Stimulated activated naive CD8-positive, alpha-beta T cell treated with anti-CD3 and anti-CD28 coated beads, Interleukin-15, Interleukin-2, amounts not matched to agents 100 ng/mL and 50 ng/mL, for 24 hours (primary cell): ENCODE results near the gene MAN2B2.
"Not testable (repeated sequence)": the region's sequence is repeated elsewhere in the genome, so short reads cannot be mapped to it uniquely, and the experiment has no call there.

Source experiments
- H3K27ac Mint-ChIP-seq: one replicate; pipeline ENCODE4 v1.8.0; 2021; ENCODE audit warnings: mild to moderate bottlenecking, mixed read lengths
- H3K27me3 Mint-ChIP-seq: one replicate; pipeline ENCODE4 v1.8.0; 2021; ENCODE audit warnings: mixed read lengths
- H3K36me3 Mint-ChIP-seq: one replicate; pipeline ENCODE4 v1.8.0; 2021; ENCODE audit warnings: low read depth, mixed read lengths
- H3K4me1 Mint-ChIP-seq: one replicate; pipeline ENCODE4 v1.8.0; 2021; ENCODE audit warnings: low read depth, mixed read lengths
- H3K4me3 Mint-ChIP-seq: one replicate; pipeline ENCODE4 v1.8.0; 2021; ENCODE audit warnings: mild to moderate bottlenecking, mixed read lengths
- H3K9me3 Mint-ChIP-seq: one replicate; pipeline ENCODE4 v1.8.0; 2021; ENCODE audit warnings: mixed read lengths

MAN2B2 gene

DNA sequence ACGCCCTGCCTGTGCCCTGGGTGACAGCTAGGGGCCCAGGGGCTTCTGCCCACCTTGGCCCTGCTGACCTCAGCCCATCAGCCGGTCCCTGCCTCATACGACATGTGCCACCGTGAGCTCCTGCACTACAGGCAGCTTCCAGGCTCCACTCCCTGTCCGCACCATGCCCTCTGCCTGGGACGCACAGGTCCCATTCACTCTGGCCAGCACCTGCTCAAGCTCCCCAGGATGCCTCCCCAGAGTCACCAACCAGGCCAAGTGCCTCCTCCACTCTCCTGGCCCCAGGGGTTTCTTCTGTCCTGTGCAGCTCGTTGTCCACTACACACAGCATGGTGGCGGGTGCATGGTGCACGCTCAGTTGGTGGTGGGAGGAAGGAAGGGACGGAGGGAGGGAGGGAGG is 45.3 kb downstream of the MAN2B2 start:
- H3K4me3 Mint-ChIP-seq: no peak overlapping the region
- H3K36me3 Mint-ChIP-seq: peaks cover 35% of the 10 kb centered on the region
- H3K9me3 Mint-ChIP-seq: no peaks in the 10 kb centered on the region
- H3K27me3 Mint-ChIP-seq: no peaks in the 10 kb centered on the region
- no peak overlapping the region for H3K27ac Mint-ChIP-seq
- H3K4me1 Mint-ChIP-seq: no peaks in the 10 kb centered on the region

DNA sequence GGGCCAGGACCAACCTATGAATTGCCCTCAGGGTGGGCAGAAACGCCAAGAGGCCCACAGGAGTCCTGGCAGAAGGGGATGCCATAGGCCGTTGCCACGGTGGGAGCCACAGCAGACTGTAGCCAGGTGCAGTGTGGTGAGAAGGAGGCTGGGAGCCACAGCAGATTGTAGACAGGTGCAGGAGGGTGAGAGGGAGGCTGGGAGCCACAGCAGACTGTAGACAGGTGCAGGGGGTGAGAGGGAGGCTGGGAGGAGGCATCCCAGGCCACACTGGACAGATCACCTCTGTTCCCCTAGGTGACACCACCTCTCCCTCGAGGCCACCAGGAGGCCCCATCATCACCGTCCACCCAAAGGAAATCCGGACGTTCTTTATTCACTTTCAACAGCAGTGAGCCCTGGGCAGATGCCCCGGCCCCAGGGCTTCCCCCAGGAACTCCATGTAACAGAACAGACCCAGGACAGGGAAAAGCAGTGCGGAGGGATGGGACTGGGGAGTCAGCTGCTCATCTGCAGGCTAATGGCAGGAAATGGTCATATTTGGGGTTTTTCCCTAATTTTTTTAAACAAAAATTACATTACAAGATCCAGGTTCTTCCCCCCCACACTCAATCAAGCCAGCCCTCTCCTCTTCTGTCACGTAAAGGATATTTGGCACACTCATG is 46.0 kb downstream of the MAN2B2 start:
- no peaks in the 10 kb centered on the region for H3K9me3 Mint-ChIP-seq
- H3K27ac Mint-ChIP-seq: no peak overlapping the region
- peaks cover 33% of the 10 kb centered on the region for H3K36me3 Mint-ChIP-seq
- H3K4me3 Mint-ChIP-seq: no peak overlapping the region
- H3K27me3 Mint-ChIP-seq: no peaks in the 10 kb centered on the region
- H3K4me1 Mint-ChIP-seq: no peaks in the 10 kb centered on the region

DNA sequence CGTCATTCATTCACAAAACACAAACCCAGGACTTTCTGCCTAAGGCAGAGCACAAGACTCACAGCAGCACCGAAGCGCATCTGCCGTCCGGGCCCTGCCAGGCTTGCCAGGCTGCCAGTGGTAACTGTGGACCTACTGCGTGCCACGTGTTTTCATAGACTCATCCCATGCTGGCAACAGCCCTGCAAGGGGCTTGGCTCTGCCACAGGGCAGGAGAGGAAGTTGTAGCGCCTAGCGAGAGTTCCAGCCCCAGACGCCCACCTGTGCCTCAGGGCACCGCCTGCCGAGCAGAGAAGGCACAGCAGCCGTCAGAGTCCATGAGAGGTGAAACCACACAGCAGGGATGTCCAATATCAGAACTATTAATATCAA is 46.6 kb downstream of the MAN2B2 start:
- H3K27ac Mint-ChIP-seq: no peak overlapping the region
- no peaks in the 10 kb centered on the region for H3K9me3 Mint-ChIP-seq
- H3K36me3 Mint-ChIP-seq: peaks cover 27% of the 10 kb centered on the region
- no peaks in the 10 kb centered on the region for H3K27me3 Mint-ChIP-seq
- H3K4me1 Mint-ChIP-seq: no peaks in the 10 kb centered on the region
- no peak overlapping the region for H3K4me3 Mint-ChIP-seq

DNA sequence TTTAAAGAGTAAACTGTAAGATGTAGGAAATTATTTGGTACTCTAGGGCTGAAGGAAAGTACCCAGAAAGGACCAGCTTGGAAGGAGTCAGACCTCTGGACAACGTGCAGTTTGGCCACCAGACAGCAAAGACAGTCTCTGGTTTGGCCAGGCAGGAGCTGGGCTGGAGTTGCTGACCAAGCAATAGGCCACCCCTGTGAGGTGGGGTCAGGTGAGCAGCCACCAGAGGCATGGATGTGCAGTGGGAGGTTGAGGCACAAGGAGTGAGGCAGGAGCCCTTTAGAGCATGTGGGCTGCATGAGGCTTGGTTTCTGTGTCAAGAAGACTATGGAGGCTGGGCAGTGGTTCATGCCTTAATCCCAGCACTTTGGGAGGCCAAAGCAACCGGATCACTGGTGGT is 47.8 kb downstream of the MAN2B2 start:
- Mint-ChIP-seq H3K27ac (no peak overlapping the region), H3K4me1 (no peaks in the 10 kb centered on the region), H3K27me3 (no peaks in the 10 kb centered on the region), H3K36me3 (peaks cover 15% of the 10 kb centered on the region), H3K9me3 (no peaks in the 10 kb centered on the region), H3K4me3 (no peak overlapping the region)

DNA sequence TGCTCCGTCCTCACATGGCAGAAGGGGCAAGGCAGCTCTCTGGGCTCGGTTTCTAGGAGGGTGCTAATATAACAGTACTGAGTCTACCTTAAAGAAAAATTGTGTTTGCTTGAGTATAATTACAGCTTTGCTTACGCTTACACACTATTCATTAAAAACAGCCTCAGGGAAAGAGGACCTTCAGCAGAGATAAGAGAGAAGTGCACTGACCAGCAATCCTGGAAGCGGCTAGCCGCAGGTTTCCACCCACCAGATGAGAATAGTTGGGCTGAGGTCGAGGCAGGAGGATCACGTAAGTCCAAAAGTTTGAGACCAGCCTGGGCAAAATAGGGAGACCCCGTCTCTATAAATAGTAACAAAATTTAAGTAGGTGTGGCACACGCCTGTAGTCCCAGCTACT is 50.3 kb downstream of the MAN2B2 start:
- no peaks in the 10 kb centered on the region for H3K9me3 Mint-ChIP-seq
- no peak overlapping the region for H3K27ac Mint-ChIP-seq
- no peaks in the 10 kb centered on the region for H3K27me3 Mint-ChIP-seq
- H3K36me3 Mint-ChIP-seq: peaks cover 10% of the 10 kb centered on the region
- no peak overlapping the region for H3K4me3 Mint-ChIP-seq
- no peaks in the 10 kb centered on the region for H3K4me1 Mint-ChIP-seq

DNA sequence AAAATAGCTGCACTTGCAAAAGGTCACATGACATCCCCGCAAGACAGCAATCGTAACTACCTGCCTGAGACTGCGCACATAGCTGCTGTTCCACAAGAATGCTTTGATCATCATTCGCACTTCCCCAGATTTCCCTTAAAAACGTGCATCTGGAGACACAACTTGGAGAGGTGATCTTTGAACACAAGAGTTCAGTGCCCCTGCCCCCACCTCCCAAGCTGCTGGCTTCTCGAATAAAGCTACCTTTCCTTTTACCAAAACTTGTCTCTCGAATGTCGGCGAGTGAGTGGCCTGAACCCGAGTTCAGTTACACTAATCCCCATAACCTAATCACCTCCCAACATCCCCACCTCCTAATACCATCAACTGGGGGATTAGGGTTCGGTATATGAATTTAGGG is 51.1 kb downstream of the MAN2B2 start:
- Mint-ChIP-seq H3K4me1 (no peaks in the 10 kb centered on the region), H3K27ac (no peak overlapping the region), H3K27me3 (no peaks in the 10 kb centered on the region), H3K9me3 (no peaks in the 10 kb centered on the region), H3K36me3 (peaks cover 10% of the 10 kb centered on the region), H3K4me3 (no peak overlapping the region)

DNA sequence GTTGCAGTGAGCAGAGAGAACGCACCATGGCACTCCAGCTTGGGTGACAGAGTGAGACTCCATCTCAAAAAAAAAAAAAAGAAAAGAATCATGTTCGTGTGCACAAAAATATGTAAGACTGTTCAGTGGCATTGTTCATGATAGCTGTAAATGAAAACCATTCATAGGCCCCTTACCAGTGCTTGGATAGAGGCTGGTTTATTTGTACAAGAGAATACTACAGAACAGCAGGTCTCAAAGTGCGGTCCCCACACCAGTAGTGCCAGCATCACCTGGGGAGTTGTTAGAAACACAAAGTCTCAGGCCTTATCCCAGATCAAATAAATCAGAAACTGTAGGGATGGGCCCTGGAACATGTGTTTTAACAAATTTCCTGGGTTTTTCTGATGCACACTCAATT is 52.8 kb downstream of the MAN2B2 start:
- H3K9me3 Mint-ChIP-seq: no peaks in the 10 kb centered on the region
- no peak overlapping the region for H3K4me3 Mint-ChIP-seq
- peak overlapping the region; percentile 5 for H3K27ac Mint-ChIP-seq
- no peaks in the 10 kb centered on the region for H3K36me3 Mint-ChIP-seq
- H3K27me3 Mint-ChIP-seq: no peaks in the 10 kb centered on the region
- no peaks in the 10 kb centered on the region for H3K4me1 Mint-ChIP-seq

DNA sequence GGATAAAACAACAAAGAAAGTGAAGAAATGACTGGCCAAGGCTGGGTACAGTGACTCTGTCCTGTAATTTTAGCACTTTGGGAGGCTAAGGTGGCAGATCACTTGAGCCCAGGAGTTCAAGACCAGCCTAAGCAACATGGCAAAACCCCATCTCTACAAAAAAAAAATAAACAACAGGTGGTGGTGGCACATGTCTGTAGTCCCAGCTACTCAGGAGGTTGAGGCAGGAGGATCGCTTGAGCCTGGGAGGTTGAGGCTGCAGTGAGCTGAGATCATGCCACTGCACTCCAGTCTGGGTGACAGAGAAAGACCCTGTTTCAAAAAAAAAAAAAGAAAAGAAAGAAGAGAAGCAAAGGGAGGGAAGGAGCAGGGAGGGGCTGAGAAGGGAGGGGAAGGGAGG is 53.5 kb downstream of the MAN2B2 start:
- H3K4me1 Mint-ChIP-seq, H3K27ac Mint-ChIP-seq, H3K36me3 Mint-ChIP-seq, H3K27me3 Mint-ChIP-seq, H3K4me3 Mint-ChIP-seq, H3K9me3 Mint-ChIP-seq: not testable (repeated sequence)

DNA sequence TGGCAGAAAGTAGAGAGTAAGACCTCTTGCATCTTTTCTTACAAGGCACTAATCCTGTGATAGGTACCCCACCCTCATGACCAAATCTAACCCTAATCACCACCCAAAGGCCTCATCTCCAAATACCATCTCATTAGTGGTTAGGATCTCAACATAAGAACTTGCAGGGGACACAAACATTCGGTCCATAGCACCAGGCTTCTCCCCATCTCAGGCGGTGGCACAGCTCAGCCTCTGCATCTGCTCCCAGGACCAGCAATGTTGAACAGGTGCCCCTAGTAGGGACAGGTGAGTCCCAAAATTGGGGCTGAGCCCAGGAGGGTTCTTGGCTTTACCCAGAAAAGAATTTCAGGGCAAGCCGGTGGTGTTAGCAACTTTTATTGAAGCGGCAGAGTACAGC is 57.1 kb downstream of the MAN2B2 start:
- Mint-ChIP-seq H3K27ac (no peak overlapping the region), H3K36me3 (no peaks in the 10 kb centered on the region), H3K4me1 (peaks cover 3% of the 10 kb centered on the region), H3K9me3 (no peaks in the 10 kb centered on the region), H3K27me3 (no peaks in the 10 kb centered on the region), H3K4me3 (no peak overlapping the region)

DNA sequence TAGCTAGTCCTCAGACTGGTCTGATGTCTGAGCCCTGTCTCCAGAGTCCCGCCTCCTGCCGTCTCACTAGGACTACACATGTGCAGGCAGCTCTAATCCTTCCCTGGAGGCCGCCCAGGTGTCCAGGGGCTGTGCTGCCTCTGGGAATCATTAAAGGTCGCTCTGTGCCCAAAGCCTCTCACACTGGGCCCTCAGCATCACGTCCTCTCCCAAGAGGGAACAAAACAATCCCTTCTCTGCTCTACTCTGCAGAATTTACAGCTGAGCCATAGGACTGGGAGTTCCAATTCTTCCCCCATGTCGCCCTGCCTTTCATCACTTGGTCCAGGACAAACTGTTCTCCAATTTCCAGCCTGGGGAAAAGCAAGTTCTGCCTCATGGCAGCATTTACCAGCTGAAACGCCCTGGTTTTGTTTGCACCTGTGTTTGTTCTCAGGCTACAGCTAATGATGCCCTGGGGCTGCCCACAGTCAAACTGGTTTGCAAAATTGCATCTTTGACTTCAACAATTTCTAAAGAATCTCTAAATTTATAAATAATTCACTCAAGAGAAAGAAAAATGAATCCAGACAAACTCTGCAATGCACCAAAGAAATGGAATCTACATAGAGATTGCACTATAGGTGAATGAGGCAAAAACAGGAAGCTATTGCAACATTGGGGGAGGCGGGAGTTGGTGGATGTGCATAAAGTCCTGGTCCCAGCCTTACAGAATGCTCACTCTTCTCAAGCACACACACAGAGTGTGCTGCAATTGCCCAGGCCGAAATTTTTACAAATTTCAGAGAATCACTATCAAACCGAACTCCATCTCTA is 58.3 kb downstream of the MAN2B2 start:
- Mint-ChIP-seq H3K4me1 (peaks cover 4% of the 10 kb centered on the region), H3K36me3 (no peaks in the 10 kb centered on the region), H3K27ac (peak overlapping the region; percentile 14), H3K9me3 (no peaks in the 10 kb centered on the region), H3K4me3 (no peak overlapping the region), H3K27me3 (no peaks in the 10 kb centered on the region)

DNA sequence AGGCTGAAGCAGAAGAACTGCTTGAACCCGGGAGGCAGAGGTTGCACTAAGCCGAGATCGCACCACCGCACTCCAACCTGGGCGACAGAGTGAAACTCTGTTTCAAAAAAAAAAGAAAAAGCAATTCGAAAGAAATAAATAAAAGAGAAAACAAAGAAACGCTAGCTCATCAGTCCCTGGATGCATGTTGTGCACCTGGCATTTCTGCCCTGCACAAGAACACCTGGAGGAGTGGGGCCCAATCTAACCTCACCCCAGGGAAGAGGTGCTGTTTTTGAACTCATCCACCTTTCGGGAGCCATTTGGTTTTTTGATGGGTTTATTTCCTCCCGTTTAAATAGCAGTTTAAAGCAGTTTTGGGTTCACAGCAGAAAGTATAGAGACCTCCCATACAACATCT is 59.8 kb downstream of the MAN2B2 start:
- Mint-ChIP-seq H3K27me3 (no peaks in the 10 kb centered on the region), H3K9me3 (no peaks in the 10 kb centered on the region), H3K4me3 (no peak overlapping the region), H3K27ac (no peak overlapping the region), H3K36me3 (peaks cover 3% of the 10 kb centered on the region), H3K4me1 (peaks cover 12% of the 10 kb centered on the region)

DNA sequence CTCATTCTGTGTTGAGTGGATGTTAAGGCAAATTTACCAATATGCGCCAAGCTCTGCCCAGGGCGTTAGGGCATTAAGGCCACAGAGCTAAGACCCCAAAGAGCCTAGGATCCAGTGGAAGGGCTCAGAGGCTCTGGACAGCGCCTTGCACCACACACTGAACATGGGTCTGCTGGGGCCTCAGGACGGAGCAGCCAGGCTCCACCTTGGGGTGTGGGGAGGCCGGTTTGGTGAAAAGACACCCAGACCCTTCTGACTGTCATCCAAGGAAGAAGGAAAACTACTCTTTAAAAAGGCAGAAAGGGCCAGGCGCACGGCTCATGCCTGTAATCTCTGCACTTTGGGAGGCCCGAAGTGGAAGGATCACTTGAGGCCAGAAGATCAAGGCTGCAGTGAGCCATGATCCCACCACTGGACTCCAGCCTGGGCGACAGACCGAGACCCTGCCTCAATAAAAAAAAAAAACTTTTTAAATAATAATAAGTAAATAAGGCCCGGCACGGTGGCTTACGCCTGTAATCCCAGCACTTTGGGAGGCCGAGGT is 64.2 kb downstream of the MAN2B2 start:
- Mint-ChIP-seq H3K4me1 (peaks cover 45% of the 10 kb centered on the region), H3K27me3 (no peaks in the 10 kb centered on the region), H3K36me3 (peaks cover 35% of the 10 kb centered on the region), H3K27ac (no peak overlapping the region), H3K4me3 (peak overlapping the region; percentile 30), H3K9me3 (no peaks in the 10 kb centered on the region)

DNA sequence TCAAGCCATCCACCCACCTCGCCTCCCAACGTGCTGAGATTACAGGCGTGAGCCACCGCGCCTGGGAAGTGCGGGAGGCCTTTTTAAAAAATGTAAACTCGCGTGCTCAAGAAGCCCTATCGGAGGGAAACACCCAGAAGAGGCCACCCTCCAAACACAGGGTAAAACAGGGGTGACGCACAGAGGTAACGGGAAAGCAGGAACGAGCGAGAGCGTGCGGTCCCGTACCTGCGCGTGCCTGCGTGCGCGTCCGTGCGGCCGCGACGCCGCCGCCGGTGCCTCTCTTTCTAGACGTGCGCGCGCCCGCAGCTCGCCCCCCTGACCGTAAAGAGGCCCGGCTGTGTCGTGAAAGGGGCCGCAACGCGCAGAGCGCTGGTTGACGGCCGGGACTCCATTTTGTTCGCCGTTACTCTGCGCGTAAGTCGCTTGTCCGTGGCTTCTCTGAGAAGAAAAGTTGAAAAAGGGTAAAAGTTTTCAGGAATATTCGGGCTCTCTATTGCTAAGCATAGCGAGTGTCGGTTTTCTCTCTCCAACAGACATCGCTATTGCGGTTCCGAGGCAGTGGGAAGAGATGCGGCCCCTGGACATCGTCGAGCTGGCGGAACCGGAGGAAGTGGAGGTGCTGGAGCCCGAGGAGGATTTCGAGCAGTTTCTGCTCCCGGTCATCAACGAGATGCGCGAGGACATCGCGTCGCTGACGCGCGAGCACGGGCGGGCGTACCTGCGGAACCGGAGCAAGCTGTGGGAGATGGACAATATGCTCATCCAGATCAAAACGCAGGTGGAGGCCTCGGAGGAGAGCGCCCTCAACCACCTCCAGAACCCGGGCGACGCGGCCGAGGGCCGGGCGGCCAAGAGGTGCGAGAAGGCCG is 65.5 kb downstream of the MAN2B2 start, which contains the start of gene MRFAP1:
Gene MRFAP1, plus strand, starts transcription at position 394 of the 872 bp plus-strand sequence. Its CDS starts 178 bp downstream, at position 572.
- H3K27me3 Mint-ChIP-seq: no peaks in the 10 kb centered on the region
- peaks cover 45% of the 10 kb centered on the region for H3K4me1 Mint-ChIP-seq
- H3K9me3 Mint-ChIP-seq: no peaks in the 10 kb centered on the region
- peaks cover 39% of the 10 kb centered on the region for H3K36me3 Mint-ChIP-seq
- peak within 1 kb of the TSS; percentile 99 for H3K27ac Mint-ChIP-seq
- H3K4me3 Mint-ChIP-seq: peak within 1 kb of the TSS; percentile 100

DNA sequence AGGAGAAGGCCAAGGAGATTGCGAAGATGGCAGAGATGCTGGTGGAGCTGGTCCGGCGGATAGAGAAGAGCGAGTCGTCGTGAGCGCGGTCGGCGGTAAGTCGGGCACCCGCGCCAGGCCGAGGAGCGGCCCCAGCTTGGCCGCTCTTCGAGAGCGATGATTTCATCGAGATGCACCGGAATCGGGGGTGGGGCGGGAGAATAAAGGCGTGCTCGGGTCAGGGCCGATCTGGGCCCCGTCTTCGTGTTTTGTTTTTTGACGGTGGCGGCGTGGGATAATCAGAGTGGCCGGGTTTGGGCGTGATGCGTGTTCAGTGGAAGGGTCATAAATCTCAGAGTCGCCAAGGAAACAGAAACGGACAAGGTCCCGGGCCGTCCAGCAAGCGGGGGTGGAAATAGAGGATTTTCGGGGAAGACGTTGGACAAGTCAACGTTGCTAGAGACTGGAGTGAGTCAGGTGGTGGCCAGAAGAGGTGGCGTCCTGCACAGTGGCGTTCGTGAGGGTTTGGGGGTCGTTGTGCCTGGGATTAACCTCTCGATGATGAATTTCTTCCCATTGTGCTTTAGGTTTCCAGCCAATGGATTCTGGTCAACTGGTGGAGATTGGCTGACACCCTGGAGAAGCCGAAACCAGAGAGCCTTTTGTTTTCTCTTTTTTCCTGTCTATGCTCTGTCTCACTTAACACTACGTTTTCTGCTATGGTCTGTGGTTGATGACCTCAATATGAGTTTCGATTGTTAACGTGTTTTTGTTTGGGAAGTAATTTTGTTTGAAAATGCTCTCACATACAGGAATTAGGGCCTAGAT is 66.4 kb downstream of the MAN2B2 start:
- Mint-ChIP-seq H3K4me1 (peaks cover 45% of the 10 kb centered on the region), H3K36me3 (peaks cover 39% of the 10 kb centered on the region), H3K27ac (peak overlapping the region; percentile 99), H3K27me3 (no peaks in the 10 kb centered on the region), H3K9me3 (no peaks in the 10 kb centered on the region), H3K4me3 (peak overlapping the region; percentile 100)
